PFSK-1 (cell line): Measurements from ENCODE around the gene TBC1D30.

Experiments
- FOXP2 ChIP-seq: optimal IDR thresholded peaks from 2 replicates; pipeline ENCODE3; 2011; ENCODE audit warnings: borderline replicate concordance, control low read depth, inconsistent platforms; ENCODE audit not compliant: insufficient read depth; ENCODE audit errors: extremely low read length, extremely low read depth
- POLR2AphosphoS5 ChIP-seq: IDR thresholded peaks from 2 replicates; pipeline ENCODE4 v1.6.1; 2012; ENCODE audit warnings: low read depth, mild to moderate bottlenecking, control low read depth, low read length, moderate library complexity
- SIN3A ChIP-seq: IDR thresholded peaks from 2 replicates; pipeline ENCODE4 v1.6.1; 2012; ENCODE audit warnings: mild to moderate bottlenecking, low read length, moderate library complexity, borderline replicate concordance; ENCODE audit not compliant: insufficient read depth

- TF ChIP-seq SIN3A (no peak), FOXP2 (no peak), POLR2AphosphoS5 (no peak)
Observed at GRCh38 chr12:64895526-64895925, 71.1 kb downstream of the TBC1D30 start.
